Fibroblast of lung (primary cell): ENCODE measurements around the gene B4GAT1.

Experiments used
- CTCF ChIP-seq, 2 donors: IDR thresholded peaks in 1 of 2; conservative IDR thresholded peaks in 1 of 2; 1 replicate in 1 of 2; 2 replicates in 1 of 2; pipeline ENCODE4 v1.5.1; 2011 to 2012; ENCODE audit warnings: low read length in 2 of 2, control low read depth in 1 of 2, inconsistent platforms in 1 of 2, low read depth in 1 of 2, mild to moderate bottlenecking in 1 of 2
- EZH2 ChIP-seq: IDR thresholded peaks from 2 replicates; pipeline ENCODE4 v1.5.1; 2012; ENCODE audit warnings: low read length, control low read depth, mild to moderate bottlenecking; ENCODE audit errors: missing control alignments

GRCh38 chr11:66359662-66360087 is 12.2 kb upstream of the B4GAT1 start:
- TF ChIP-seq CTCF (conservative IDR thresholded peaks at IDR 0.05 in 1 of 2, IDR thresholded peaks at IDR 0.05 in 1 of 2; ENCODE audit: low read depth in 1 of 2, low read length in 2 of 2): no peak
- no peak for TF ChIP-seq EZH2
